GM21737 (cell line): ENCODE measurements around the gene ARHGAP24.
A peak's percentile ranks its signal among the peaks of the same experiment; 100 is the strongest.
"Not testable (repeated sequence)": the region's sequence is repeated elsewhere in the genome, so short reads cannot be mapped to it uniquely, and the experiment has no call there.

Source experiments
- ATAC-seq: cut with Tn5 transposase; IDR thresholded peaks from one replicate; pipeline ENCODE4 v1.9.1; 2021; ENCODE audit warnings: mild to moderate bottlenecking, moderate library complexity; ENCODE audit not compliant: unreplicated experiment

The ARHGAP24 gene

DNA sequence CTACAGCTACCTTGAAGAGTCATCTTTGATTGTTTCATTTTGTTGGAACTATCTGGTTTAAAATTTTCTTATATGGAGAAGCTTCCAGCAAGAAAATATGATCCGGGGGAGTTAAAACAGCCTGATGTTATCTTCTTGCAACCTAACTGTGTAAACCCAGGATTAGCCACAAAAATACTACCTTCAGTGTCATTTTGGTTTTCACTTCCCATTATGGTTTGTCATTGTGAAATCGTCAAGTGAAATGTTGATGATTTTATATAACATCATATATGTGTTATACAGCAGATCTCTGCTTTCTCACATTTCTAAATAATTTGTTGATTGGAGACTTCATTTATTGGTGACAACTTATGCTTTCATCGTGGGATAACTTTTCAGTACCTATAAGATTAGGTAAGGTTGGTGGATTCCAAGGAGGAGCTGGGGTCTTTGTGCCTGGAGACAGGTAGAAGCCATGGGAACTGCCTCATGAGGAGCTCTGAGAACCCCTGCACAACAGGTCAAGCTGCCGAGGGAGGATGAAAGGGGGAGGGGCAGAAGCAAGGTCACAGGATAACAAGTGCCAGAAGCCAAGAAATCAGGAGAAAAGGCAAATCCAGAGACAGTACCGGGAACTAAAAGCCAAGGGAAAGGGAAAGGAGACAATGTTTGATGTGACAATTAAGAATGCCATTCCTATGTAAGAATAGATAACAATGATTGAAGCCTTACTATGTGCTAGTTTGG, 7.2 kb downstream of the ARHGAP24 start:
- no peak for ATAC-seq

- no peak for ATAC-seq
Measured at GRCh38 chr4:85486425-85487086, 11.6 kb downstream of the ARHGAP24 start.

GRCh38 chr4:85488416-85488815, 13.5 kb downstream of the ARHGAP24 start:
- ATAC-seq = no peak

- no peak for ATAC-seq
Measured at GRCh38 chr4:85489273-85489981, 14.5 kb downstream of the ARHGAP24 start.

- ATAC-seq = no peak
Measured at GRCh38 chr4:85491527-85491926, 16.6 kb downstream of the ARHGAP24 start.

- no peak for ATAC-seq
Measured at GRCh38 chr4:85492336-85492735, 17.4 kb downstream of the ARHGAP24 start.

GRCh38 chr4:85495621-85496020, 20.7 kb downstream of the ARHGAP24 start:
- ATAC-seq = no peak

GRCh38 chr4:85496126-85496849, 21.3 kb downstream of the ARHGAP24 start:
- no peak for ATAC-seq

- ATAC-seq = no peak
Measured at GRCh38 chr4:85496933-85497332, 22.0 kb downstream of the ARHGAP24 start.

DNA sequence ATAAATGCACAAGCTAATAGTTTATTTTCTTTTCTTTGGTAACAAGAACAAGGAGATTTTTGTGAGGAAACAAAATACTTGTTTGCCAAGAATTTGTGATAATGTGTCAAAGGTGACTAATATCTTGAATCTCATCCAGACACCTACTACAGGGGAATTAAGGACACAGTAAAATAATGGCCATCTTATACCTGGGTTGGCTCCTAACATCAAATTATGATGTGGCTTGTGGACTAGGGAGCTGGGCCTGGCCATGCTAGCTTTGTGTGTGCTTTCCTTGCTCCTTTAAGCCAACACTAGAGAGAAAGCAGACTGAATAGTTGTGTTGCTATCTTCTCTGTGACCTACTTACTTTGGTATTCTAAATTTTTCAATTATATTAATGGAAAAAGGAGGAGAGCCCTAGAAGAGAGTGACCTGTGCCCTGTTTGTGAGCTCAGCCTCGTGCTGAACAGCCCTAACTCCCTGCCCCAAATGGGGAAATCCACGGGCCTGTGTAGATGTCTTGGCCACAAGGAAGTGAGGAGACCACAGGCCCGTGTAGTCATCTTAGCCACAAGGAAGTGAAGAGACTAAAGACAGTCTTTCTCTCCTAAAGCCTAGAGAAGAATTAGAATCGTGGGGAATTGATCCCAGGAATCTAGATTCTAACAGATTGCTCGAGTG, 23.3 kb downstream of the ARHGAP24 start:
- peak; percentile 97 for ATAC-seq

- ATAC-seq = no peak
Measured at GRCh38 chr4:85499573-85499972, 24.6 kb downstream of the ARHGAP24 start.

DNA sequence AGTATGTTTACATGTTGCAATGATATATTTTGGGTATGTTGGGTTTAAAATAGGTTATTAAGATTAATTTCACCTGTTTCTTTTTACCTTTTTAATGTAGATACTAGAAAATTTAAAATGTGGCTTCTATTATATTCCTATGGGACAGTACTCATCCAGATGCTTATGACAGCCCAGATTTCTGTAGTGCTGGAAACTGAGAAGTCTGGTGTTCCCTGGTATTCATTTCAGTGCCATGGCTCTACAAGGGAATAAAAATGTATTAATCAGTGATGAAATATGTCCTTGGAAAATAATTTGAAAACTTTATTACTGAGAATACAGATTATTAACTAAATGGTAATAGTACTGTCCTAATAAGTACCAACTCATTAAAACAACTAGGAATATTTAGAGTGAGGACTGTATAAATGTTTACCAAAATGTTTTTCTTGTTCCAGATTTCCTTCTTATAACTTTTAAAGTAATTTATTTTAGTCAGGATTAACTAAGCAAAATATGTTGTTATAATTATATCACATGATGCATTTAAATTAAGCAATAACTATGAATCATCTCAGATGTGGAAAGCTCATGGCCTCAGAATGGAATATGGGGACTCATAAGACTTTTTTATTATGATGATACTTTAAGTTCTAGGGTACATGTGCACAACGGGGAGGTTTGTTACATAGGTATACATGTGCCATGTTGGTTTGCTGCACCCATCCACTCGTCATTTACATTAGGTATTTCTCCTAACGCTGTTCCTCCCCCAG, 25.3 kb downstream of the ARHGAP24 start:
- no peak for ATAC-seq

GRCh38 chr4:85501145-85501544, 26.2 kb downstream of the ARHGAP24 start:
- ATAC-seq = not testable (repeated sequence)

DNA sequence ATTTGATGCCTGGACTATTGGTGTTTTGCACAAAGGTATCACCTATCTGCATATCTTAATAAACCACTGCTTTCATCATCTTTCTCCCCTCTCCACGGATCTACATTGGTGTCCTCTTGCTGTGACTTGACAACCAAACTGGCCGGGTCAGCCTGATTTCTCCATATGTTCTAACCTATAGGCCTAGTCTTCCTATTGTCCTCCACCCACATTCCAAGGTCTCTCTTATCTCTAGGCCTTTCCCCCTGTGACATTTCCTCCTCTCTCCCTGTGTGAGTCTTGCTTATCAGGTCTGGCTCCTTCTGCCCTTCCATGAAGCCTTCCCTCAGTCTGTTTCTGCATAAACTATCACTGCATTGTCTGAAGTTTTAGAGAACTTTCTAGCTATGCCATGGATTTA, 33.7 kb downstream of the ARHGAP24 start:
- ATAC-seq = no peak

DNA sequence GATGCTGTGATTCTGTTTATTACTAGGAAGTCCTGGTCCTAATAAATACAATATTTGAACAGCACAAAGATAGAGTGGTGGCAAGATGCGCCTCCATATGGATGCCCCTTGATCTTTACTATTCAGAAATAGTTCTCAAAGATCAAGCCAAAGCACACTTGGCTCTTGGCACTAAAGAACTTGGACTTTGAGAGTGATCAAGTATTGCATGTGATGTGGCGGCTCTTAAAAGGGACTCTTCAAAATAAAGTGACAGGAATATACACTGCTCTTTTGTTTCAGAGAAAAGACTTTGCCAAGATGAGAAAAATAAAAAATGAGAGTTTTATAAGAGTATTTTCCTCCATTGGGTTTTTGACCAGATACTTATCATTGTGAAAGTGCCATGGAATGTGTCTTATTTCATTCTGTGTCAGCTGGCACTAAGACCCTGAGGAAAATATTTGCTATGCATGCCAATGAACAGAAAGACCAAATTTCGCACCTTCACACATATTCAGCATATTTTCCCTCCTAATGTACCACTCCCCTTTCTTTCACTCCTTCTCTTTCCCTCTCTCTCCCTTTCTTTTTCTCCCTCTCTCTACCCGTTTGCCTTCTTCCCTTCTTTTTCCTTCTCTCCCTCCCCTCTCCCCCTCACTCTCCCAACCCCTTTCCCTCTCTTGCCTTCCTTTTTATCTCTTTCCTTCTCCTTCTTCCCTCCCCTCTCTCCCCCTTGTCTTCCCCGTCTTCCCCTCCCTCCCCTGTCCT, 35.1 kb downstream of the ARHGAP24 start:
- no peak for ATAC-seq

GRCh38 chr4:85510632-85510984, 35.7 kb downstream of the ARHGAP24 start:
- no peak for ATAC-seq

DNA sequence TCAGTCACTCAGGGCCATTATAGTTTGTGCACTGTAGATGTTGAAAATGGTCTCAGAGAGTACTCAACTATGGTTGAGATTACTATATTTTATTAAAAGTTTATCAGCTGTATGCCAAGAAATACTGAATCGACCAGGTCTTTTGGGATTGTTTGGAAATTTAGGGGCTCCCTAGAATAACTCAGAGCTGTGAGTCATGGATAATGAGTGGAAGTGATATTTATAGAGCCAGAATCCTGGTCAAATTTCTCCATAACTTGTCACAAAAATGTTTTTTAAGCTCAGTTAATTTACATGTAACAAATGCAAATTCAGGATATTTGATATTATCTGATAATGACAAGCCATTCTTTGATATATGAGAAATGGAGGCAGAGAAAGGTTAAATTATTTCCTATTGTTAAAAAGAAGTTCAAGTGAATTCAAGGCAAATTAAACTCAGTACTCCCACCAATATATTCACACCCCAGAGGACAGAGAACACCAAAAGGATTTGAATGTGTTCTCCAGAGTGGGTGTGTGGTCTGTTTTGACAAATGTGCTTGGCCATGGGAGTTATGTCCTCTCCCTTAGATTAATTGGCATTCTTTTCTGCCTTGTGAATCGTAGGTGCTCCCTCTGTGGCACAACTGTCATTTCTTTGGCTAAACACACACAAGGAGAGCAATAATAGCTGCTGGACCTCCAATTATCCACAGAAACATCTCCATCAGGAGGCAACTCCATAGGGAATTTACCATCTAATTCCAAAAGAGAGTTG, 37.7 kb downstream of the ARHGAP24 start:
- no peak for ATAC-seq

GRCh38 chr4:85514117-85514516, 39.2 kb downstream of the ARHGAP24 start:
- ATAC-seq = no peak

GRCh38 chr4:85514783-85515182, 39.8 kb downstream of the ARHGAP24 start:
- no peak for ATAC-seq
